GM21360 (cell line): ENCODE results near the gene MAP3K2.

Experiments used
- ATAC-seq: cut with Tn5 transposase; IDR thresholded peaks from one replicate; pipeline ENCODE4 v1.9.1; 2021; ENCODE audit warnings: mild to moderate bottlenecking, moderate library complexity; ENCODE audit not compliant: unreplicated experiment

The MAP3K2 gene

DNA sequence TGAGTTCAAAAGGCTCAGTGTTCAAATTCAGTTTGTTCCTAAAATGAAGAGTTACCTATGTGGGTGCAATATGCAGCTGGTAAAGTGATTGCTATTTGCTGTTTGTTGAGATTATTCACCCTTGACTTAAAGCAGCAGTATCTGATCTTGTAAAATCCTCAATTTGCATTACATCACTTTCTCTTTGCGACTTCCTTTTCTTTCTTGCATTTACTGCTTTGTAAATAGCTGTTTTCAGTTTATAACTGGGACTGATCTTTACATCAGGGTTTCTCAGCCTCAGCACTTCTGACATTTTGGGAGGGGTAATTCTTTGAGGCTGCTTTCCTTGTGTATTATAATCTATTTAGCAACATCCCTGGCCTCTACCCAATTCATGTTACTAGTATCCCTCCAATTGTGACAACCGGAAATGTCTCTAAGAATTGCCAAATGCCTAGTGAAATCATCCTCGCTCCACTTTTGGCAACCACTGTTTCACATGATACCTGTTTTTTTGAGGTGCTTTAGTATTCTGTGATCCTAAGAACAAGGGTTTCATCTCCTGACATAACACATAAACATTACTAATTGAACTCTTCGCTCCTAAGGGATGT is 81.7 kb downstream of the MAP3K2 start:
- no peak for ATAC-seq

DNA sequence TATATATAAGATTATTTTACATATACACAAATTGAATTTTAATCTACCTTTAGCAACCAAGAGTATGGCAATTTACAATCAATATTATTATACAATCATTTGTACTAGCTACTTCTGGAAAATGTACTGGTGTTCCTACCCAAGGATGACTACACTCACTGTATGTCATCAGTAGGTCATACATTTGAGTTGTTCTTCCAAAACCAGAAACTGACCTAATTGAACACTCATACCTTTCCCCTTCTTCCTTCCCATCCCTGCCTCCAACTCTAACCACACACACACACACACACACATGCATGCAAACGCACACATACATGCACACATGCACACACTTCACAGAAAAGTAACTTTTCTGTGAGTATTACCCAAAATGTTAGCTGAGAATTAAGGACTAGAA is 85.6 kb downstream of the MAP3K2 start:
- no peak for ATAC-seq

DNA sequence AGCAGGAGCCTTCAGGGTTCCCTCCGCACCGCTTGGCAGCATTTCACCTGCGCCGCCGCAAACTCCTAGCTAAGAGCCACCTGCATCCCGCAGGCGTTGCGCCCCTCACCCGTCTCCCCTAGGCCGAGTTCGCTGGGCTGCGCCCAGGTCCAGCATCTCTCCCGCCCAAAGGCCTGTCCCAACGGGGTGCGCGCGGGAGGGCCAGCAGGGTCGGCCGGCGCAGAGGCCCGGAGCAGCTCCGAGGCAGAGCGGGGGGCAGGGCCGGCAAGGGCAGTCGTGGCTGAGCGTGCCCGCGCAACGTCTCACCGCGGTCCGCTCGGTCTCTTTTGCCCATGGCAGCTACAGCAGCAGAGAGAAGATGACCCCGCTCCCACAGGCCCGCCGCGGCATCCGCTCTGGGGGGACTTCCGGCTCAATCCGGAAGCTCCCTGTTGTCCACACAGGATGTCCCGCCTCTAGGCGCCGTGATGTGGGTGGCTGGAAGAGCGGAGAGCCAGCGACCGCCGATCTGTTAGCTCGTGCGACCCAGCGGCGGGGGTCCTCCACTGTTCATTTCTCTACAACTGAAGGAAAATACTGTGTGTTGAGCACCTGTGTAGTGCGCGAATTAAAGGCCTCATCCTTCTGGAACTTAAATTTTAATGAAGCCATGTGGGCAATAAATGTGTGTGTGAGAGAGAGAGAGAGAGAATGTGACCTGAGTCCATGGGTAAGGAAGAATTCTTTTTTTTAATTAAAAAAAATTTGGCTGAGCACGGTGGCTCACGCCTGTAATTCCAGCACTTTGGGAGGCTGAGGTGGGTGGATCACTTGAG is 93.8 kb downstream of the MAP3K2 start, which contains the start of gene ERCC3:
TSS of gene ERCC3 (minus strand) at position 397 of the 815 bp plus-strand sequence. CDS start at position 334, 63 bp downstream.
- peak; percentile 98 for ATAC-seq

DNA sequence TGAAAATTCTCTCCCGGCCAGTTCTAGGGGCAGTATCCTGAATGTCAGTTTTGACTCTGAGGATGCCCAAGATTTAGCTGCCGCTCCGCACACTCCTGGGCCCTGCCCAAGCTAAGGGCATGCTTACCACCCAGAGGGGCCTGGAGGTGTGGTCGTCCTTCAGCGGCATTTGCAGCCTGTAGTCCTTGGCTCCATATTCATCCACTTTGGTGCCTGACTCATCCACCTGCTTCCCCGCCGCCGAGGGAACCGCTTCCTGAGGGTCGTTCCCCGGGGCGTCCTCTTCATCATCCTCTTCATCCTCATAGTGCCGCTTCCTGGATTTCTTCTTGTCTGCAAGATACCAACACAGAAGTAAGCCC is 94.4 kb downstream of the MAP3K2 start:
- ATAC-seq = no peak

GRCh38 chr2:127288274-127288673 is 99.5 kb downstream of the MAP3K2 start:
- no peak for ATAC-seq

DNA sequence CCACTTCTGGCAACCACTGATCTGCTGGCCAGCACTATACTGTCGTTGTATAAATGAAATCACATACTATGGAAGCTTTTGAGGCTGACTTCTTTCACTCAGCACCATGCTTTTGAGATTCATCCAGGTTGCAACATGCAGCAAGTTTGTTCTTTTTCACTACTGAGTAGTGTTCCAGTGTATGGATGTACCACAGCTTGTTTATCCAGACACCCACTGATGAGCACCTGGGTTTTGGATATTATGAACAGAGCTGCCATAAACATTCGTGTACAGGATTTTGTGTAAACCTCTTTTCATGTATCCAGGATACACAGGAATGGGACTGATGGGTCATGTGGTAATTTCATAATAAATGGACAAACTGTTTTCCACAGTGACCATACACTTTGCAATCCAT is 104.5 kb downstream of the MAP3K2 start:
- no peak for ATAC-seq

DNA sequence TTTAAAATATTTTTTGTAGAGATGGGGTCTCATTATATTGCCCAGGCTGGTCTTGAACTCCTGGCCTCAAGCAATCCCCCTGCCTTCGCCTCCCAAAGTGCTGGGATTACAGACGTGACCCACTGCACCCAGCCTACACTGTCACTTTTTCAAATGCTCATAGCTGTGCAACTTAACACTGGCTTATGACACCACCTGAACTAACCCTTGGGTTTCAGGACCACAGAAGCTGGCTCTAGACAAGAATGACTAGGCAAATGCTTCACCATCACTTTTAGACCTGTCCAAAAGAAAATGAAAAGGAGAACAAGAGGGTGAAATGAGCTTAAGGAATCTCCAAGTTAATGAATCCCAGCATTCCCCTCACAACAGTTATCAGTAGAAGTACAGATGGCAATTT is 107.1 kb downstream of the MAP3K2 start:
- no peak for ATAC-seq

DNA sequence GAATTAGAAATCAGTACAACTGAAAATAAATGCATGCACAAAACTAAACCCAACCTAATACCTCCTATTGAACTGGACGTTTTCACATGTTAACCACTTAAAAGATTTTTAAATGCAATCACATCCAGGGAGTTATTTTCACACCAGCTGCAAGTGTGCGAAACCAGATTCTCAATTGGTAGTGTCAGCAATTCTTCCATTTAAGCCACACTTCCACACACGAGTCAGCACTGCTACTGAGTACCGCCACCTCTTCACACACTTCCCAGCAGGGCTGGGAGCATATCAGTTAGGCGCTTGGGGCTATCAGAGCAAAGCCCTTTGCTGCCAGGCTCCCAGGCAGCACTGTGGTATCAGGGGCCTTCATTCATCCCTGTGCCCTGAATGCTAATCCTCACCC is 108.0 kb downstream of the MAP3K2 start:
- ATAC-seq = no peak

- no peak for ATAC-seq
Measured at GRCh38 chr2:127278959-127279358, 108.8 kb downstream of the MAP3K2 start.

DNA sequence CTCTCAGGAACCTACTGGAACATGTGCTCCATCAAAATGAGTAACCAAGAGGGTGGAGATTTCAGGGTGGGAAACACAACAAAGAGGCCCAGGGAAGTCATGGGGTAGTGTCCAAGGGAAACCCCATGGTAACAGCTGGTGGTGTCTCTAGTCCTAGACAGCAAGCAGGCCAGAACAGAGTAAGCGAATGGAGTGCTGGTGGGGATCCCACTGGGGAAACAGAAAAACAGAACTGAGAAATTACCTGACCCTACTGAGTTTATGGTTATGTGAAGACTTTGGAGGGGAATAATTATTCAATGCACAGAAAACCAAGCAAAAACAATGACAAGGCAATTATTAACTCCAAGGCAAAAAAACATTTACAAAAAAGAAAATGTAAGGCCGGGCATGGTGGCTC is 110.7 kb downstream of the MAP3K2 start:
- peak; percentile 60 for ATAC-seq

DNA sequence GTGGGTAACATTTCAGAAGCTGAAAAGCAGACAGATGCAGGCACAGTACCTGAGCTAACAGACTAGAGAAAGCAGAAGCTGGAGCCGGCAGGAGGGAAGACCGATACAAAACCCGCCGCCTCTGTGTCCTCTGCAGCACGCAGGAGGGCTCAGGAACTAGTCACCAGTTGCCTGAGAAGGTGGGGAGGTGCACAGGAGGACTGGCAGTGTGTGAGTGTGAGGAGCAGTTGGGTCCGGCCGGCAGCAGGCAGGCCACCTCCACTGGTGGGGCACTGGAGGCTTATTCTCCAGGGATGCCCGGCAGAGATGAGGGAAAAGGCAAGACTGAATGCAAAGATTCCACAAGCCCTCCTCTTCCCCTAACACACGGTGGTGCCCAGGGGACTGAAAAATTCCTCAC is 112.0 kb downstream of the MAP3K2 start:
- ATAC-seq = no peak

- no peak for ATAC-seq
Measured at GRCh38 chr2:127275356-127275755, 112.4 kb downstream of the MAP3K2 start.

DNA sequence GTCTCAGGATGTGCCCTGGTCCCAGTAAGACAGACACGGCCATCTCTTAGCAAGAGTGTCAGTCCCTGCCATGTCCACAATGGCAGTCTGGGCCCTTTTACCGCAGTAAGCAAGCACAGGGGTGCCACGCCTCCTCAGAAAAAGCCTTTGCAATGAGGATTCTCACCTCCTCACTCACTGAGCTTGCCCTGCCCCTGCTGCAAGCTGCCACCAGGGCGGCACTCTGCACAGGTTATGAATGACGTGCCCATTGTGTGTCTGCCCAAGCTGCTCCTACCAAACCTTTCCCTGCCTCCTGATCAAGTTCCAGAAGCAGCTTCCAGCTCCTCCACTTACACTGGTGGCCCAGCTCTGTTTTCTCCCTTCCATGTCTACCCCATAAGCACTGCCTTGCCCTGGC is 117.1 kb downstream of the MAP3K2 start:
- ATAC-seq = no peak

- ATAC-seq = no peak
Measured at GRCh38 chr2:127261804-127262406, 125.9 kb downstream of the MAP3K2 start.

DNA sequence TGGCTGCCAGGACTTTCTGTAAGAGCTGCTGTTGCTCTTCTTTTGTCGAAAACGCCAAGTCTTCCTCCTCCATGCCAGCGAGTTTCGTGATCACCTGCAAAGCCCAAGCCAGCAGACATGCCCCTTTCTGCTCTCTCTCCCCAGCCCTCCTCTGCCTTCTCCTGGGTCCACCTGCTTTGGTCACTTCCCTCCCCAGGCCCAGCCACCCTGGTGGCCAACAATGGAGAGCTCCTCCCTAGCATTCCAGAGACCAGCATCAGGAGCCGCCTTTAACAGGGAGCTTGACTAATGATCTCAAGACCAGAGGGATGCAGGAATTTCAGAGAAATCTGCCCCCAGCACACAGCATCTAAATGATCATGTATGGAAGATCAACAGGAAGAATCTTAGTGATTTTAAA is 128.4 kb downstream of the MAP3K2 start:
- ATAC-seq = no peak

GRCh38 chr2:127256866-127257265 is 130.9 kb downstream of the MAP3K2 start:
- ATAC-seq = no peak

DNA sequence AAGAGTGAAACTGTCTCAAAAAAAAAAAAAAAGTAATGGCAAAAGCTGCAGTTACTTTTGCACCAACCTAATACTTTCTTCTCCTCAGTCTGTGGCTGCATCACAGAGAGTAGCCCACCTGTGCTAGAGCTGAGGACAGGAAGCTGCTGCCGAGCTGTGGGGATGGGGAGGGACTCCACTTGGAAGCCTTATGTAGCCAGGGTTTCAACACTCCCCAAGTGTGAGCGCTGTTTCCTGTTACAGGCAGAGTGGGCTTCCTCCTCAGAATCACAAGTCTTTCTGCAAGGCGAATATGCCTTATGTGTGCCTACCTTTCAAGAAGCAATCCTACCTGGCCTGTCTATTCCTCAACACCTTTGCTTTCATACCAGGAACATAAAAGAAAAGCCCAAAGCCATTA is 131.4 kb downstream of the MAP3K2 start:
- no peak for ATAC-seq

- ATAC-seq = no peak
Measured at GRCh38 chr2:127255721-127256120, 132.1 kb downstream of the MAP3K2 start.

DNA sequence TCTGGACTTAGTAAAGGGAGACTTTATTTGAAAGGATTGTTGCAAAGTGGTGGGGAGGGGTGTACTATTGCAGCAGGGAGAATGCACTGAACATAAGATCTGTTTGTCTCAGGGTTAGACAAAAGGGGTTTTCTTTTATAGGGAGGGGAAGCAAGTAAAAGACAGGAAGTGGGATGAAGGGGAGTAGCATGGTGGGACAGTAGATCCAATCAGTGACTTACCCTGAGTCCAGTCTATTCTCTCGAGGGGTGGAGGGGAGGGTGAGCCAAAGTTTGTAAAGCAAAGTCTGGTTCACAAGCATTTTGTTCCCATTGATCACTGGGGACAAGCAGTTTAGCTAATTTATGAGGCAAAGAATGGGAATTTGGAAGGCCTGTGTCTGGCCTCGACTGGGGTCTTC is 132.6 kb downstream of the MAP3K2 start:
- ATAC-seq = no peak

- no peak for ATAC-seq
Measured at GRCh38 chr2:127254386-127254981, 133.3 kb downstream of the MAP3K2 start.
